ENCODE measurements around the gene SIRT7.

DNA sequence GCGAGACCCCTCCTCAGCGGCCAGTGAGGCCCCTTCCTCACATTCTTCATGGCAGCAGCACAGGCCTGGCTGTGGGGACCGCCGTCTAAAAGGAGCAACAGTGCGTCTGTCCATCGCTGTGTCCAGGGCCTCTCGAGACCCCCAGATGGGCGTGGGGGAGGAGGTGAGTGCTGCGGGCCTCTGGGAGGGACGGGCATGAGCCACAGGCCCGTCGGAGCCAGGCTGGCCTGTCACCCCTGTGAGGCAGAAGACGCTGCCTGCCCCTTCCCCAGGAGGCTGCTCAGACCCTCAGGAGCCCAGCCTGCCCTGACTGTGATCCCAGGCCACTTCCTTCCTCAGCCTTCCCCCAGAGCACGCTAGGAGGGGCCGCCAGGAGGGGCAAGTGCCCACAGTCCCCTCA lies 21.2 kb upstream of the SIRT7 start:
- TF ChIP-seq, protein P1, sequence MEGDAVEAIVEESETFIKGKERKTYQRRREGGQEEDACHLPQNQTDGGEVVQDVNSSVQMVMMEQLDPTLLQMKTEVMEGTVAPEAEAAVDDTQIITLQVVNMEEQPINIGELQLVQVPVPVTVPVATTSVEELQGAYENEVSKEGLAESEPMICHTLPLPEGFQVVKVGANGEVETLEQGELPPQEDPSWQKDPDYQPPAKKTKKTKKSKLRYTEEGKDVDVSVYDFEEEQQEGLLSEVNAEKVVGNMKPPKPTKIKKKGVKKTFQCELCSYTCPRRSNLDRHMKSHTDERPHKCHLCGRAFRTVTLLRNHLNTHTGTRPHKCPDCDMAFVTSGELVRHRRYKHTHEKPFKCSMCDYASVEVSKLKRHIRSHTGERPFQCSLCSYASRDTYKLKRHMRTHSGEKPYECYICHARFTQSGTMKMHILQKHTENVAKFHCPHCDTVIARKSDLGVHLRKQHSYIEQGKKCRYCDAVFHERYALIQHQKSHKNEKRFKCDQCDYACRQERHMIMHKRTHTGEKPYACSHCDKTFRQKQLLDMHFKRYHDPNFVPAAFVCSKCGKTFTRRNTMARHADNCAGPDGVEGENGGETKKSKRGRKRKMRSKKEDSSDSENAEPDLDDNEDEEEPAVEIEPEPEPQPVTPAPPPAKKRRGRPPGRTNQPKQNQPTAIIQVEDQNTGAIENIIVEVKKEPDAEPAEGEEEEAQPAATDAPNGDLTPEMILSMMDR (IDR thresholded peaks at IDR 0.05; ENCODE audit: insufficient read depth, low read length), result no peak
- no peak for TF ChIP-seq SPI1 (IDR thresholded peaks at IDR 0.05; ENCODE audit: borderline replicate concordance, low read depth)
- TF ChIP-seq REST (IDR thresholded peaks at IDR 0.05; ENCODE audit: insufficient replicate concordance, low read depth), result no peak
- TF ChIP-seq GABPA (IDR thresholded peaks at IDR 0.05; ENCODE audit: low read depth), result no peak

All from HL-60 (cell line).